HepG2 (cell line): Measurements from ENCODE around the gene EIF4E1B. TPM values are rescaled to one million over a fixed set of nuclear protein-coding genes. Genes with fewer than 3 reads are reported as not detected.

Experiments
- AGO2 ChIP-seq: fragments of 200-400 bp; formaldehyde crosslinking; optimal IDR thresholded peaks from 2 replicates; pipeline ENCODE3; 2017; ENCODE audit warnings: mild to moderate bottlenecking, low read depth, low read length, moderate library complexity
- GLMP ChIP-seq: sonication (generic); formaldehyde crosslinking; IDR thresholded peaks from 2 replicates; pipeline ENCODE4 v1.9.0; 2021; ENCODE audit warnings: missing genetic modification reagents, mild to moderate bottlenecking, borderline replicate concordance
- HMGA1 ChIP-seq: sonication (generic); formaldehyde crosslinking; conservative IDR thresholded peaks from 2 replicates; pipeline ENCODE4 v1.4.0; 2020; ENCODE audit warnings: missing genetic modification reagents
- HOXA3 ChIP-seq: sonication (generic); formaldehyde crosslinking; IDR thresholded peaks from 2 replicates; pipeline ENCODE4 v1.5.0; 2020; ENCODE audit warnings: missing genetic modification reagents
- IKZF1 ChIP-seq: fragments of 450-650 bp; IDR thresholded peaks from 2 replicates; pipeline ENCODE4 v1.7.1; 2016
- U2AF1 ChIP-seq: fragments of 200-400 bp; formaldehyde crosslinking; optimal IDR thresholded peaks from 2 replicates; pipeline ENCODE3; 2017; ENCODE audit warnings: mild to moderate bottlenecking, low read depth, low read length
- ZBTB7A ChIP-seq: sonication (generic); formaldehyde crosslinking; IDR thresholded peaks from 2 replicates; pipeline ENCODE4 v1.8.0; 2022; ENCODE audit warnings: mild to moderate bottlenecking, missing genetic modification reagents
- ZFP1 ChIP-seq: IDR thresholded peaks from 2 replicates; pipeline ENCODE4 v1.6.1; 2016
- ZNF282 ChIP-seq: fragments of 450-650 bp; IDR thresholded peaks from 2 replicates; pipeline ENCODE4 v1.6.1; 2018; ENCODE audit not compliant: partially characterized antibody
- ZNF407 ChIP-seq: sonication (generic); formaldehyde crosslinking; IDR thresholded peaks from one replicate; pipeline ENCODE4 v1.5.1; 2020; ENCODE audit warnings: mild to moderate bottlenecking, missing genetic modification reagents; ENCODE audit errors: not compliant biosample characterization
- polyA plus RNA-seq, 8 experiments: library from polyadenylated mRNA; depleted of rRNA in 3 of 8; stranded (reverse) in 7 of 8; unstranded in 1 of 8; fragments of >200 nt; fragmentation: Illumina TruSeq in 4 of 8; extraction: Trizol in 4 of 8; gene quantifications; 2 replicates each; pipeline versions ENCODE4 v1.2.1 to v1.2.3, GENCODE V29; 2011 to 2016; ENCODE audit warnings: low read depth in 4 of 8, missing spikeins in 1 of 8, mixed read lengths in 1 of 8; ENCODE audit not compliant: insufficient read depth in 1 of 8
- total RNA-seq, 5 experiments: library from RNA; depleted of rRNA; stranded (reverse); fragments of >200 nt; fragmentation: Illumina TruSeq; extraction: Trizol; gene quantifications; 2 replicates each; pipeline ENCODE4 v1.2.3, GENCODE V29; 2016; ENCODE audit warnings: low read depth in 1 of 5
- TF ChIP-seq, protein P1 (sequence below), 2 experiments: sonication (generic) in 1 of 2; formaldehyde crosslinking in 1 of 2; IDR thresholded peaks; 2 replicates each; pipeline versions ENCODE4 v1.6.1 to v1.9.0; 2014 to 2022; ENCODE audit warnings: antibody characterized with exemption in 1 of 2, borderline replicate concordance in 1 of 2, inconsistent platforms in 1 of 2, low read depth in 1 of 2, missing genetic modification reagents in 1 of 2

EIF4E1B gene
- total and polyA plus RNA-seq, 2 of the 13 experiments (the other 11 are each of a cell fraction or from before 2014, with no cell fraction given), result not detected

- TF ChIP-seq, protein P1, sequence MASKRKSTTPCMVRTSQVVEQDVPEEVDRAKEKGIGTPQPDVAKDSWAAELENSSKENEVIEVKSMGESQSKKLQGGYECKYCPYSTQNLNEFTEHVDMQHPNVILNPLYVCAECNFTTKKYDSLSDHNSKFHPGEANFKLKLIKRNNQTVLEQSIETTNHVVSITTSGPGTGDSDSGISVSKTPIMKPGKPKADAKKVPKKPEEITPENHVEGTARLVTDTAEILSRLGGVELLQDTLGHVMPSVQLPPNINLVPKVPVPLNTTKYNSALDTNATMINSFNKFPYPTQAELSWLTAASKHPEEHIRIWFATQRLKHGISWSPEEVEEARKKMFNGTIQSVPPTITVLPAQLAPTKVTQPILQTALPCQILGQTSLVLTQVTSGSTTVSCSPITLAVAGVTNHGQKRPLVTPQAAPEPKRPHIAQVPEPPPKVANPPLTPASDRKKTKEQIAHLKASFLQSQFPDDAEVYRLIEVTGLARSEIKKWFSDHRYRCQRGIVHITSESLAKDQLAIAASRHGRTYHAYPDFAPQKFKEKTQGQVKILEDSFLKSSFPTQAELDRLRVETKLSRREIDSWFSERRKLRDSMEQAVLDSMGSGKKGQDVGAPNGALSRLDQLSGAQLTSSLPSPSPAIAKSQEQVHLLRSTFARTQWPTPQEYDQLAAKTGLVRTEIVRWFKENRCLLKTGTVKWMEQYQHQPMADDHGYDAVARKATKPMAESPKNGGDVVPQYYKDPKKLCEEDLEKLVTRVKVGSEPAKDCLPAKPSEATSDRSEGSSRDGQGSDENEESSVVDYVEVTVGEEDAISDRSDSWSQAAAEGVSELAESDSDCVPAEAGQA (IDR thresholded peaks at IDR 0.05; ENCODE audit: low read depth), result no peak
- TF ChIP-seq, protein P1 (CRISPR knock-in tag; IDR thresholded peaks at IDR 0.05; ENCODE audit: borderline replicate concordance), result no peak
- no peak for TF ChIP-seq AGO2
- no peak for TF ChIP-seq ZNF407
- TF ChIP-seq HOXA3 (CRISPR knock-in tag), result no peak
- TF ChIP-seq ZFP1 (CRISPR knock-in tag), result no peak
- no peak for TF ChIP-seq U2AF1
- no peak for TF ChIP-seq HMGA1 (CRISPR knock-in tag)
- no peak for TF ChIP-seq ZNF282
- no peak for TF ChIP-seq ZBTB7A (CRISPR knock-in tag)
- TF ChIP-seq IKZF1, result no peak
- TF ChIP-seq GLMP (CRISPR knock-in tag), result no peak
These were observed 61.0 kb downstream of the EIF4E1B start (continued) for GRCh38 chr5:176691524-176691923.
